ENCODE measurements around the gene SCCPDH.

DNA sequence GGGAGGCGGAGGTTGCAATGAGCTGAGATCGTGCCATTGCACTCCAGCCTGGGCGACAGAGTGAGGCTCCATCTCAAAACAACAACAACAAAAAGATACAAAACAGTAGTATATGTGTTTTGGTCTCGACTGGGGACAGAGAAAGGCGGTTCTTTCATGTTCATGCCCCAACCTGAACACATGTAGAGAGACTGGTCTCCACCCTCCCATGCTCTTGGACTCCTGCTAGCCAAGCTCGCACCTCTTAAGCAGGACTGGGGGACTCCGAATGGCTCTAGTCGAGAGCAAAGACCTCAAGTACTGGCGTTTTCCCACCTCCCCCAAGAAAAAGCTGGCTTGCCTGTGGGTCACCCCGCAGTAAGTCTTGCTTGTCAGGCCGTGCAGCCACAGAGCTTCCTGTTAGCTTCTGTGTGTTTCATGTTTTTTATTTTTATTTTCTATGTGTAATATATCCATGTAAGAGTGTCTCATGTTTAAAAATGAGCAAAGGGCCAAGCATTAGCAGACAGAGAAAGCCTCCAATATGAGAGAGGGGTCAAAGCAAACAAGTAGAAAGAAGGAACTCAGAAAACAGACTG lies 91.6 kb downstream of the SCCPDH start:
- TF ChIP-seq, protein P1, sequence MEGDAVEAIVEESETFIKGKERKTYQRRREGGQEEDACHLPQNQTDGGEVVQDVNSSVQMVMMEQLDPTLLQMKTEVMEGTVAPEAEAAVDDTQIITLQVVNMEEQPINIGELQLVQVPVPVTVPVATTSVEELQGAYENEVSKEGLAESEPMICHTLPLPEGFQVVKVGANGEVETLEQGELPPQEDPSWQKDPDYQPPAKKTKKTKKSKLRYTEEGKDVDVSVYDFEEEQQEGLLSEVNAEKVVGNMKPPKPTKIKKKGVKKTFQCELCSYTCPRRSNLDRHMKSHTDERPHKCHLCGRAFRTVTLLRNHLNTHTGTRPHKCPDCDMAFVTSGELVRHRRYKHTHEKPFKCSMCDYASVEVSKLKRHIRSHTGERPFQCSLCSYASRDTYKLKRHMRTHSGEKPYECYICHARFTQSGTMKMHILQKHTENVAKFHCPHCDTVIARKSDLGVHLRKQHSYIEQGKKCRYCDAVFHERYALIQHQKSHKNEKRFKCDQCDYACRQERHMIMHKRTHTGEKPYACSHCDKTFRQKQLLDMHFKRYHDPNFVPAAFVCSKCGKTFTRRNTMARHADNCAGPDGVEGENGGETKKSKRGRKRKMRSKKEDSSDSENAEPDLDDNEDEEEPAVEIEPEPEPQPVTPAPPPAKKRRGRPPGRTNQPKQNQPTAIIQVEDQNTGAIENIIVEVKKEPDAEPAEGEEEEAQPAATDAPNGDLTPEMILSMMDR (IDR thresholded peaks at IDR 0.05; ENCODE audit: low read depth, low read length), result no peak
- TF ChIP-seq EZH2phosphoT487 (IDR thresholded peaks at IDR 0.05; ENCODE audit: low read depth), result no peak
